Neuronal stem cell (in vitro differentiated cells): ENCODE data around the gene MORC1.
A peak's percentile ranks its signal among the peaks of the same experiment; 100 is the strongest.

Experiments used
- DNase-seq: peaks from one replicate; pipeline ENCODE4 v3.0.0-alpha.2; 2013; ENCODE audit warnings: low spot score
- H2AFZ ChIP-seq: one replicate; pipeline ENCODE4 v1.6.1; 2013; ENCODE audit warnings: mild to moderate bottlenecking, low read length, inconsistent platforms
- H2AK5ac ChIP-seq: 2 replicates; pipeline ENCODE4 v1.6.1; 2013; ENCODE audit warnings: low read depth, mild to moderate bottlenecking, inconsistent platforms, low read length, moderate library complexity, mixed read lengths
- H2BK120ac ChIP-seq: 2 replicates; pipeline ENCODE4 v1.6.1; 2013; ENCODE audit warnings: low read depth, mild to moderate bottlenecking, inconsistent platforms, low read length, moderate library complexity, mixed read lengths
- H2BK12ac ChIP-seq: one replicate; pipeline ENCODE4 v1.6.1; 2013; ENCODE audit warnings: low read length, inconsistent platforms
- H2BK15ac ChIP-seq: 2 replicates; pipeline ENCODE4 v1.6.1; 2013; ENCODE audit warnings: mild to moderate bottlenecking, low read length, inconsistent platforms, mixed read lengths
- H2BK5ac ChIP-seq: one replicate; pipeline ENCODE4 v1.6.1; 2013; ENCODE audit warnings: inconsistent platforms, mild to moderate bottlenecking, low read length, moderate library complexity
- H3K14ac ChIP-seq: one replicate; pipeline ENCODE4 v1.6.1; 2013; ENCODE audit warnings: low read length, inconsistent platforms
- H3K18ac ChIP-seq: 2 replicates; pipeline ENCODE4 v1.6.1; 2013; ENCODE audit warnings: low read length, inconsistent platforms
- H3K23ac ChIP-seq: 2 replicates; pipeline ENCODE4 v1.6.1; 2013; ENCODE audit warnings: low read depth, mild to moderate bottlenecking, mixed read lengths, low read length, inconsistent platforms; ENCODE audit not compliant: poor library complexity
- H3K27ac ChIP-seq: replicated peaks from 3 replicates; pipeline ENCODE4 v1.5.1; 2013; ENCODE audit warnings: low read length, inconsistent platforms
- H3K27me3 ChIP-seq, 3 experiments: 2 replicates each; pipeline ENCODE4 v1.6.1; 2013; ENCODE audit warnings: low read length in 3 of 3, mild to moderate bottlenecking in 2 of 3, inconsistent platforms in 1 of 3, low read depth in 1 of 3, mixed read lengths in 1 of 3, moderate library complexity in 1 of 3; ENCODE audit not compliant: control insufficient read depth in 3 of 3, insufficient read depth in 3 of 3
- H3K36me3 ChIP-seq, 2 donors: replicated peaks in 1 of 2; 2 replicates each; pipeline ENCODE4 v1.6.1; 2013; ENCODE audit warnings: low read length in 2 of 2; ENCODE audit not compliant: control insufficient read depth in 2 of 2, insufficient read depth in 2 of 2
- H3K4ac ChIP-seq: 2 replicates; pipeline ENCODE4 v1.6.1; 2013; ENCODE audit warnings: inconsistent platforms, mild to moderate bottlenecking, low read length, moderate library complexity
- H3K4me1 ChIP-seq, 2 donors: 1 replicate in 1 of 2; 2 replicates in 1 of 2; pipeline ENCODE4 v1.6.1; 2013; ENCODE audit warnings: low read length in 2 of 2, low read depth in 1 of 2; ENCODE audit not compliant: control insufficient read depth in 2 of 2, insufficient read depth in 1 of 2
- H3K4me2 ChIP-seq: one replicate; pipeline ENCODE4 v1.6.1; 2013; ENCODE audit warnings: mild to moderate bottlenecking, low read length, inconsistent platforms; ENCODE audit not compliant: insufficient read depth, poor library complexity, severe bottlenecking
- H3K4me3 ChIP-seq, 2 donors: 2 replicates each; pipeline ENCODE4 v1.5.1; 2013; ENCODE audit warnings: low read length in 2 of 2, mild to moderate bottlenecking in 2 of 2, inconsistent platforms in 1 of 2, moderate library complexity in 1 of 2
- H3K79me1 ChIP-seq: one replicate; pipeline ENCODE4 v1.6.1; 2013; ENCODE audit warnings: low read depth, mild to moderate bottlenecking, inconsistent platforms, low read length, moderate library complexity
- H3K9ac ChIP-seq: one replicate; pipeline ENCODE4 v1.6.1; 2013; ENCODE audit warnings: mild to moderate bottlenecking, low read depth, low read length, inconsistent platforms; ENCODE audit not compliant: poor library complexity
- H3K9me3 ChIP-seq, 2 donors: replicated peaks in 1 of 2; 2 replicates each; pipeline versions ENCODE3 to v1.6.1; 2013; ENCODE audit warnings: low read length in 2 of 2, mild to moderate bottlenecking in 2 of 2, inconsistent platforms in 1 of 2, low read depth in 1 of 2, mixed read lengths in 1 of 2, moderate library complexity in 1 of 2; ENCODE audit not compliant: control insufficient read depth in 2 of 2, insufficient read depth in 1 of 2
- H4K8ac ChIP-seq: one replicate; pipeline ENCODE4 v1.6.1; 2013; ENCODE audit warnings: low read depth, mild to moderate bottlenecking, inconsistent platforms, low read length, moderate library complexity
- H4K91ac ChIP-seq: one replicate; pipeline ENCODE4 v1.6.1; 2013; ENCODE audit warnings: low read length, low read depth, mild to moderate bottlenecking, inconsistent platforms; ENCODE audit not compliant: poor library complexity
- WGBS, 2 donors: extraction: QIAGEN DNeasy Blood & Tissue Kit; methylation state at CpG; one replicate each; pipeline ENCODE4 v1.1.7; 2013; ENCODE audit warnings: missing lambda C conversion rate in 2 of 2, mixed read lengths in 1 of 2; ENCODE audit not compliant: insufficient read length in 2 of 2, insufficient replicate concordance in 1 of 2; ENCODE audit errors: extremely low coverage in 2 of 2; 5-methylcytosine and 5-hydroxymethylcytosine counted together

MORC1 gene

DNA sequence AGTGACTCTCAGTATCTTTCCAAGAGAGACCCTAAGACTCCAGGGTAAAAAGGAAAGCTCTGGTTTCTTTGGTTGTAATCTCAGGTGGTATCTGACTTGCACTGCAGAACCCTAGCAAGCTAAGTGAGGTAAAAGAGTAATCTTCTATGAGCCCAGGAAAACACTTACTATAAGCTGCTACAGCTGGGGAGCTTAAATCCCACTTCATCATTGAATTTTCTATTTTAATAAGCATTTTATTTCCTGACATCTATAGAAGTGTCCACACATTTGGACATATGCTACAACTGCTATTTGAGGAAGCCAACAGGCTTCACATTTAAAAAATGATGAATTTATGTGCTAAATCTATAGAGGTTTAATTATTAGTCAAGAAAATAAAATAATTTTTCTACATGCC lies 91.1 kb downstream of the MORC1 start:
- H3K14ac ChIP-seq, result no peak overlapping the region
- H3K36me3 ChIP-seq, result no peaks in the 10 kb centered on the region
- no peaks in the 10 kb centered on the region for H3K79me1 ChIP-seq
- H3K4ac ChIP-seq, result no peak overlapping the region
- no peak overlapping the region for H4K8ac ChIP-seq
- no peak overlapping the region for H3K23ac ChIP-seq
- no peak overlapping the region for H2BK15ac ChIP-seq
- no peak overlapping the region for H2AFZ ChIP-seq
- DNase-seq, result no peak
- H3K27me3 ChIP-seq, result no peaks in the 10 kb centered on the region
- H3K4me1 ChIP-seq, result no peaks in the 10 kb centered on the region
- no peak overlapping the region for H3K9ac ChIP-seq
- no peak overlapping the region for H2BK12ac ChIP-seq
- no peak overlapping the region for H2BK120ac ChIP-seq
- no peak overlapping the region for H3K27ac ChIP-seq
- H3K18ac ChIP-seq, result no peak overlapping the region
- H3K4me2 ChIP-seq, result no peak overlapping the region
- no peak overlapping the region for H3K4me3 ChIP-seq
- no peak overlapping the region for H4K91ac ChIP-seq
- no peak overlapping the region for H2AK5ac ChIP-seq
- no peaks in the 10 kb centered on the region for H3K9me3 ChIP-seq
- no peak overlapping the region for H2BK5ac ChIP-seq

DNA sequence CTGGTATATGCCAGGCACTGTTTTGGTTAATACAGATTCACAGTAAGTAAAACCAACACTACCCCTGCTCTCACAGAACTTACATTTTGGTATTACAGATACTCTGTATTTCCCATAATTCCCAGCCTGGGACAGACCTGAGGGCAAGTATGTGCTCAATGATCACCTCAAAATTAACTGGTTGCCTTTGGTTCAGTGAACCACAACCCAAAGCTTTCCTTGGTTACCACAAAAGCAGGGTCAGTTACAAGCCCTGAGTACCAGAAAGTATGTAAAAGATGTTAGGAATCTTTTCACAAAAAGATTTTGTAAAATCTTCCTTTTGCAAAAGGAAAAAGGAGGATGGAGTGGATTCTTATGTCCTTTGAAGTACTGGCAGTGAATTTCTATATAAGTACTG lies 92.0 kb downstream of the MORC1 start:
- Histone ChIP-seq H3K9me3 (no peaks in the 10 kb centered on the region), H3K36me3 (no peaks in the 10 kb centered on the region), H3K23ac (no peak overlapping the region), H3K27ac (no peak overlapping the region), H4K8ac (no peak overlapping the region), H3K4me3 (no peak overlapping the region), H2AFZ (no peak overlapping the region), H3K18ac (no peak overlapping the region), H2BK5ac (no peak overlapping the region), H2BK15ac (no peak overlapping the region), H3K4me2 (no peak overlapping the region), H3K79me1 (no peaks in the 10 kb centered on the region), H3K27me3 (no peaks in the 10 kb centered on the region), H3K14ac (no peak overlapping the region), H3K4ac (no peak overlapping the region), H4K91ac (no peak overlapping the region), H3K9ac (no peak overlapping the region), H3K4me1 (peaks cover 0 to 1% of the 10 kb centered on the region in 2 donors), H2BK12ac (no peak overlapping the region), H2AK5ac (no peak overlapping the region), H2BK120ac (no peak overlapping the region)
- no peak for DNase-seq

DNA sequence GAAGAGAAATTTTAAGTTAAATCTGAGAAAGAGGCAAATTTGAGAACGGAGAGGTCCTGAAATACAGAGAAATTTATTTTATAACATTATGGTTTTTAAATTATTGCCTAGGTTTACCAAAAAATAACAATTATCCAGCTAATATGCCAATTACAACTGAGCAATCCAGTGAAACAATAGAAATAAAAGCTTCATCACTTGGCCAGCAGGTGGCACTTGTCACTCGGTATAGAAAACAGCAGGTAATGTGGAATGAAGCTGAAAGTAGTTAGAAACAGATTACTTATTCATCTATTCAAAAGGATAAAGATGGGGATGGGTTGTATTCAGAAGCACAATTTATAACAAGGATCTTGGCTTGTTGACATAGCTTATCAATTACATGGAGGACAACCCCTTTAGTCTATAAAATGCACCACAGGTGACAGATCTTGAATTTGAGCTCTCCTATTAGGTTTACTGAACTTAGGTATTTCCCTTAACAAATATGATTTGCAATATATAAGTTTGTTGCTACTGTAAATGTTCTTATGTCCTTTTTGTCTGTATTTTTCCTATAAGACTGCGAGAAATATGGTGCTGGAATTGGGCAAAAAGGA lies 94.2 kb downstream of the MORC1 start:
- Histone ChIP-seq H3K9me3 (no peaks in the 10 kb centered on the region), H2BK15ac (no peak overlapping the region), H4K8ac (no peak overlapping the region), H3K4me3 (no peak overlapping the region), H3K27ac (no peak overlapping the region), H3K4me1 (peaks cover 0 to 1% of the 10 kb centered on the region in 2 donors), H3K36me3 (no peaks in the 10 kb centered on the region), H3K27me3 (no peaks in the 10 kb centered on the region), H2BK5ac (no peak overlapping the region), H2AK5ac (no peak overlapping the region), H3K9ac (no peak overlapping the region), H3K79me1 (no peaks in the 10 kb centered on the region), H3K4me2 (no peak overlapping the region), H2AFZ (no peak overlapping the region), H3K18ac (no peak overlapping the region), H4K91ac (no peak overlapping the region), H3K14ac (no peak overlapping the region), H2BK12ac (no peak overlapping the region), H2BK120ac (no peak overlapping the region), H3K4ac (no peak overlapping the region), H3K23ac (no peak overlapping the region)
- DNase-seq, result peak; percentile 21
- no CpG with 5 or more reads among the region's 3 CpGs for WGBS, 2 donors

DNA sequence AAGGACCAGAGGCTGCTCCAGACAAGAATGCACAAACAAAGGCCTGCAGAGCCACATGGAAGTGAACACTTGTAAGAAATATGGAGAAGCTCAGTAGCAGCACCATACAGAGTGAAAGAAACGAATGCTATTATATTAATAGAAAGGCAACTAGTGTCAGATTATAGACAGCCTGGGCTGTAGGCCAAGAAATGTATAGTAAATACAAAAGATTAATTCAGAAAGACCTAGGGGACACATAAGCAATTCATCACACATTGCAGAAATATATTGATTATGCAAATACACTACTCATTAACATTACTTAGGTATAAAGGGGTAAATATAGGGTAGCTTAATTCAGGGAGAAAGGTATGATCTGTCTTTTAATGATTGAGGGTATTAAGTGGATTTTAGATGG lies 94.8 kb downstream of the MORC1 start:
- no peak overlapping the region for H2BK120ac ChIP-seq
- no peak for DNase-seq
- H3K9me3 ChIP-seq, result no peaks in the 10 kb centered on the region
- no peaks in the 10 kb centered on the region for H3K27me3 ChIP-seq
- no peak overlapping the region for H3K4me3 ChIP-seq
- H2BK12ac ChIP-seq, result no peak overlapping the region
- no CpG with 5 or more reads among the region's 1 CpG for WGBS, 2 donors
- no peak overlapping the region for H3K14ac ChIP-seq
- peaks cover 0 to 1% of the 10 kb centered on the region in 2 donors for H3K4me1 ChIP-seq
- H3K36me3 ChIP-seq, result no peaks in the 10 kb centered on the region
- H3K4ac ChIP-seq, result no peak overlapping the region
- no peak overlapping the region for H2AFZ ChIP-seq
- H3K18ac ChIP-seq, result no peak overlapping the region
- H2BK5ac ChIP-seq, result no peak overlapping the region
- no peak overlapping the region for H3K27ac ChIP-seq
- H3K79me1 ChIP-seq, result no peaks in the 10 kb centered on the region
- no peak overlapping the region for H4K8ac ChIP-seq
- no peak overlapping the region for H3K23ac ChIP-seq
- no peak overlapping the region for H4K91ac ChIP-seq
- H3K9ac ChIP-seq, result no peak overlapping the region
- no peak overlapping the region for H2AK5ac ChIP-seq
- no peak overlapping the region for H2BK15ac ChIP-seq
- no peak overlapping the region for H3K4me2 ChIP-seq
